Fibroblast of pulmonary artery (primary cell): ENCODE data around the gene SLC6A19.

ENCODE experiments used
- DNase-seq: peaks from one replicate; pipeline ENCODE4 v3.0.0-alpha.2; 2010; ENCODE audit warnings: low read depth
- H3K4me3 ChIP-seq: replicated peaks from 2 replicates; pipeline ENCODE4 v1.5.1; 2011; ENCODE audit warnings: low read depth, mild to moderate bottlenecking, control low read depth, low read length, moderate library complexity
- TF ChIP-seq, protein P1 (sequence below): IDR thresholded peaks from 2 replicates; pipeline ENCODE4 v1.5.1; 2011; ENCODE audit warnings: mild to moderate bottlenecking, control low read depth, low read length, inconsistent platforms; ENCODE audit errors: missing control alignments

Gene SLC6A19

DNA sequence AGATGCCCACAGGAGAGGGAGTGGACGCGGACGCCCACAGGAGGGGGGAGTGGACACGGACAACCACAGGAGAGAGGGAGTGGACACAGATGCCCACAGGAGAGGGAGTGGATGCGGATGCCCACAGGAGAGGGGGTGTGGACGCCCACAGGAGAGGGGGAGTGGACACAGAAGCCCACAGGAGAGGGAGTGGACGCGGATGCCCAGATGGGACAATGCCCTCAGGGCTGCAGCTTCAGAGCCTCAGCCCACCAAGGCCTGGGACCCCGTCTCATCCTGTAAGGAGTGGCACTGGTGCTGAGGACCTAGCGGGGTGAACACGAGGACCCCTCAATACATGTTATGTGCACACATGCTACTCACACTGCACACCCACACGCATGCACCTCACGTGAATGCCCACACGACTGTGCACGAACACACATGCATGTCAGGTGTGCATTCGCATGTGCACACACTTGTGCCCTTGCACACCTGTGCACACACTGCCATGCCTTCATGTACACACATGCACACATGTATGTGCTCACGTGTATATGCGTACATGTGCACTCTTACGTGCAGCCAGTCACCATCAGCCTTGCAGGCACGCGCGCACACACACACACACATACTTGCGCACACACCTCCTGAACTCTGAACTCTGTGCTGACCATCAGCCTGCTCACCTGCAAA lies 58.5 kb downstream of the SLC6A19 start:
- no peak for DNase-seq
- TF ChIP-seq, protein P1, sequence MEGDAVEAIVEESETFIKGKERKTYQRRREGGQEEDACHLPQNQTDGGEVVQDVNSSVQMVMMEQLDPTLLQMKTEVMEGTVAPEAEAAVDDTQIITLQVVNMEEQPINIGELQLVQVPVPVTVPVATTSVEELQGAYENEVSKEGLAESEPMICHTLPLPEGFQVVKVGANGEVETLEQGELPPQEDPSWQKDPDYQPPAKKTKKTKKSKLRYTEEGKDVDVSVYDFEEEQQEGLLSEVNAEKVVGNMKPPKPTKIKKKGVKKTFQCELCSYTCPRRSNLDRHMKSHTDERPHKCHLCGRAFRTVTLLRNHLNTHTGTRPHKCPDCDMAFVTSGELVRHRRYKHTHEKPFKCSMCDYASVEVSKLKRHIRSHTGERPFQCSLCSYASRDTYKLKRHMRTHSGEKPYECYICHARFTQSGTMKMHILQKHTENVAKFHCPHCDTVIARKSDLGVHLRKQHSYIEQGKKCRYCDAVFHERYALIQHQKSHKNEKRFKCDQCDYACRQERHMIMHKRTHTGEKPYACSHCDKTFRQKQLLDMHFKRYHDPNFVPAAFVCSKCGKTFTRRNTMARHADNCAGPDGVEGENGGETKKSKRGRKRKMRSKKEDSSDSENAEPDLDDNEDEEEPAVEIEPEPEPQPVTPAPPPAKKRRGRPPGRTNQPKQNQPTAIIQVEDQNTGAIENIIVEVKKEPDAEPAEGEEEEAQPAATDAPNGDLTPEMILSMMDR = no peak
- no peak overlapping the region for H3K4me3 ChIP-seq

DNA sequence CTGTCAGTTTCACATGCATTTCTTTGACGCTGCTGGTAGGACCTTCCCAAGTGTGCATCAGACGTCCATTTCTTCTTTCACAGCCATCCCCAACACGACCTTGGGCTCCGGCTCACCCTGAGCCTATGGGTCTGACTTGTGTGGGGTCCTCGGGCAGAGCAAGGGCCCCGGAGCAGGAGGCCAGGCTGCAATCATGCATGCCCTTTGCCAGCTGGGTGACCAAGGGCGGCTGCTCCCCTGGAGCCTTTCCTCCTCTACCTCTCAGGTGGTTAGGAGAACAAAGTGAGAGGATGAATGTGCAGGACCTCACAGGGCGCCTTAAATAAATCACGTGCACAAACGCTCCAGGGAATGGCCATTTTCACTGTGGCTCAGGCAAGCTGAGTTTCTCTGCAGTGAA lies 60.2 kb downstream of the SLC6A19 start:
- no peak for DNase-seq
- no peak overlapping the region for H3K4me3 ChIP-seq
- TF ChIP-seq, protein P1 = no peak

DNA sequence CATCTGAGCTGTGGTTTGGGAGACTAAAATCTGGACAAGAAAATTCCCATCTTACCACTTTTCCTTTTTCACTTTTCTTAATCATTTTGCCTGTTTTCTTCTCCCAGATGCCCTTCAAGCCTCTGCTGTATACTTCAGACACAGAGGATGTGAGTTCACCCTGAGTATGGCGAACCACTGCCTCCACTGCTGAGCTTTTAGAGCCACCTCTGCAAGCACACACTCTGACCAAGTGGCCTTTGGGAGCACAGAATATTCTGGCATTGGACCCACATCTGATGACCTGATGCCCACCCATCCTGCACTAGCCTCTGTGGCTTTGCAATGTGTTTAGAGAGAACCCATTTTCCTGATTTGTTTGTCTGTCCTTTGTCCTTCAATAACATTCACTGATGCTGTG lies 61.0 kb downstream of the SLC6A19 start:
- TF ChIP-seq, protein P1 = no peak
- H3K4me3 ChIP-seq = no peak overlapping the region
- DNase-seq = peak; percentile 15

DNA sequence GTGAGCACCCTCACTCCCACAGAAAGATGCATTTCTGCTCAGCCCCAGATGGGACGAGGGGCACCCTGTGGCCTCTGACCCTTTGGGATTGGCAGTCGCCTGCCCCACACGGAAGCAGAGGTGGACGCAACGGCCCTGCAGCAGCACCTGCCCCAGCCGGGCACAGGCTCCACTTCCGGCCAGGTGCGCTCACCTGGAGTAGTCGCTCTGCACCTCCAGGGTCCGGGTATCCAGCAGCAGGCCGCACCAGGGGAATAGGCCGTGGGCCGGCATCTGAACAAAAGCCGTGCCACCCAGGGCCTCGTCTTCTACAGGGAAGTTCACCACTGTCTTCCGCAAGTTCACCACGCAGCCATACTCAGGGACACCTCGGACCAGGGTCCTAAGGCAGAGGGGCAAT lies 62.8 kb downstream of the SLC6A19 start:
- TF ChIP-seq, protein P1 = no peak
- H3K4me3 ChIP-seq = no peak overlapping the region
- no peak for DNase-seq

DNA sequence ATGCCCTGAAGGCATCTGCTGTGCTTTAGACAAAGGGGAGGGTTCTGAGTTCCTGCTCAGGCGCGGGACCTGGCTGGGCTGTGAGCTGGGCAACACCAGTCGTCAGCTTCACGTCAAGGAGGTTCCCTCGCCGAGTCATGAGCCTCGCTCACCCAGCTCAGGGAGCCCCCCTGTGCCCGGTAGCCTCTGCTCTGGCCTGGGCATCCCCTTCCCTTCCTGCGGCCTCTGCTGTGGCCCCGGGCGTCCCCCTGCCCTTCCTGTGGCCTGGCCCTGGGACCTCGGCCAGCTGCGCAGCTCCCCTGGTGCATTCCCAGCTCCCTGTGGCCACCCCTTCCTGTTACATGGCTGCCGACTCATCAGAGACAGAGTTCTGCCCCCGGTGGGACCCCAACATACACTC lies 63.6 kb downstream of the SLC6A19 start:
- no peak overlapping the region for H3K4me3 ChIP-seq
- DNase-seq = no peak
- TF ChIP-seq, protein P1 = no peak

DNA sequence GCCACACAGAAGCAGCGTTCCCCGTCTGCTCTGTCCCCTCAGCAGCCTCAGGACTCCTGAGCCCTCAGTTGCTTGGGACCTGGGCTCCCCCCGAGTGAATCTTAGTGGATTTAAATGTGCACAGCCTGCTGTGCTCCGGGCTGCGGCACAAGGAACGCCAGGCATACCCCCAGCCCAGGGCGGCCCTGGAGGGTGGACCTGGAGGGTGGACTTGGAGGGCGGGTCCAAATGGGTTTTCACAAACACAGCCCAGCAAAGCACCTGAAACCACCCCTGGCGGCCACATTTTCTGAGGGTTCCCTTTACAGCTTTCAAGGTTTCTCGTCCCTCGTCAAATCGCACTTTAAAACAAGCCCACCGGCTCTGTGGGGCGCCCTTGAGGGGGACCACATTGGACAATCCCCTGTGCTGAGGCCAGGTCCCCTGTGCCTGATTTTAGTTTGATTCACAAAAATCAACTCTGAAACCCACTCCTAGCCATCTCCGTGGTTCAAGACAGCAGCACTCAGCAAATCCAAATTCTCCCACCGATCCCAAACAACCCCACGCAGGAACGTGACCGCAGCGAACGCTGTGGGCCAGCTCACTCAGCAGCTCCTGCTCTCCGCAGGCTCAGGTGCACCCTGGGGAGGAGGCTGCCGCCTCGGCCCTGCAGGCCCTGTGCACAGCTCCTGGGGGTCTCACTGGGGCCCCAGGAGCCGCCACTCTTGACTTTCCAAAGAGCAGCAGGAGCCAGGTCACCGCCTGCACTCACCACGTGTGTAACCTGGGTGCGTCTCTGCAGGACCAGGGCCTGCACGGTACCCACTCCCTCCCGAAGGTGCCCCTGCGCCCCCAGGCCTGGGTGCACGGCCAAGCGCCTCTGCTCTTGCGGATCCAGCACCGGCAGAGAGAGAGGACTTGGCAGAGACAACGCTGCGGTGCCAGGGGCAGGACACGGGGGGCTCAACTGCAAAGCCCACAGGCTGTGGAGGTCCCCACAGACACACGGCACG lies 64.4 kb downstream of the SLC6A19 start:
- TF ChIP-seq, protein P1 = no peak
- no peak overlapping the region for H3K4me3 ChIP-seq
- no peak for DNase-seq
